Ovary (tissue), 9 donors: ENCODE results near the gene CDC42BPA. TPM values are rescaled to one million over a fixed set of nuclear protein-coding genes. Genes with fewer than 3 reads are reported as not detected.

Experiments
- DNase-seq, 5 donors: peaks; one replicate each; pipeline ENCODE4 v3.0.0-alpha.2; 2019 to 2020
- H3K27ac ChIP-seq, 2 donors: fragments of 200-600 bp; one replicate each; pipeline versions ENCODE4 v1.5.1 to v1.8.0; 2019 to 2022
- H3K27me3 ChIP-seq: fragments of 200-600 bp; one replicate; pipeline ENCODE4 v1.8.0; 2022
- H3K36me3 ChIP-seq: fragments of 200-600 bp; sonication (generic); one replicate; pipeline ENCODE4 v1.5.1; 2019
- H3K4me1 ChIP-seq: one replicate; pipeline ENCODE4 v1.8.1; 2013; ENCODE audit warnings: mild to moderate bottlenecking, moderate library complexity; ENCODE audit not compliant: insufficient read depth
- H3K4me3 ChIP-seq: fragments of 200-600 bp; sonication (generic); one replicate; pipeline ENCODE4 v1.5.1; 2017
- H3K9me3 ChIP-seq, 2 donors: fragments of 200-600 bp in 1 of 2; sonication (generic) in 1 of 2; one replicate each; pipeline versions ENCODE4 v1.5.1 to v1.8.1; 2013 to 2019; ENCODE audit warnings: mild to moderate bottlenecking in 1 of 2, moderate library complexity in 1 of 2
- EP300 ChIP-seq: sonication (generic); formaldehyde crosslinking; IDR thresholded peaks from one replicate; pipeline ENCODE4 v1.6.1; 2017; ENCODE audit warnings: antibody characterized with exemption
- POLR2A ChIP-seq: fragments of 450-650 bp; IDR thresholded peaks from one replicate; pipeline ENCODE4 v1.6.1; 2017; ENCODE audit warnings: antibody characterized with exemption, mild to moderate bottlenecking, moderate library complexity
- WGBS, 3 donors: extraction: QIAGEN DNeasy Blood & Tissue Kit in 1 of 3; methylation state at CpG; one replicate each; pipeline versions ENCODE4 v1.1.5 to v1.1.7; 2013 to 2017; 5-methylcytosine and 5-hydroxymethylcytosine counted together
- intact Hi-C, 4 donors: fragments of 100-400 bp; cut with DNase I; formaldehyde crosslinking; loops; one replicate each; pipeline versions ENCODE4 v1.11.0 to v1.15.1; 2022 to 2023
- polyA plus RNA-seq, 2 donors: library from polyadenylated mRNA; stranded (reverse); fragments of 200-250 nt in 1 of 2; fragments of 350-450 nt in 1 of 2; fragmentation: Illumina TruSeq in 1 of 2; extraction: RNeasy Lipid Tissue Mini Kit (QIAGEN cat#74804) in 1 of 2; gene quantifications; one replicate each; pipeline ENCODE4 v1.2.3, GENCODE V29; 2013 to 2014
- total RNA-seq, 7 donors: library from RNA; depleted of rRNA in 2 of 7; stranded (reverse); fragments of >200 nt in 2 of 7; fragmentation: NEBNext Ultra II Directional in 3 of 7; extraction: Animal tissue kit (Norgen Biotek cat#: 25700) in 3 of 7; gene quantifications; one replicate each; pipeline versions ENCODE4 v1.1.0 to v1.2.4, GENCODE V29; 2016 to 2023
- TF ChIP-seq, protein P1 (sequence below), 3 donors: fragments of 450-650 bp in 2 of 3; fragments of 200-600 bp in 1 of 3; IDR thresholded peaks; one replicate each; pipeline versions ENCODE4 v1.5.1 to v1.8.0; 2016 to 2022; ENCODE audit warnings: antibody characterized with exemption in 3 of 3, mild to moderate bottlenecking in 1 of 3
- donor health status: DM: no; HTN: no; CAD: no; lungs with moderate emphysema.
- donor health status: DM: no; HTN: no; CAD: no.
- donor health status: Bipolar disorder and iron deficiency.
- donor health status: DM: yes; HTN: yes; CAD: no.
- donor health status: DM: no; HTN: no; CAD: no.
- donor health status: DM: yes; HTN: yes; CAD: no.

Gene CDC42BPA
- total and polyA plus RNA-seq, 9 donors, result 11.1 to 56.2 (median 40.2) TPM

DNA sequence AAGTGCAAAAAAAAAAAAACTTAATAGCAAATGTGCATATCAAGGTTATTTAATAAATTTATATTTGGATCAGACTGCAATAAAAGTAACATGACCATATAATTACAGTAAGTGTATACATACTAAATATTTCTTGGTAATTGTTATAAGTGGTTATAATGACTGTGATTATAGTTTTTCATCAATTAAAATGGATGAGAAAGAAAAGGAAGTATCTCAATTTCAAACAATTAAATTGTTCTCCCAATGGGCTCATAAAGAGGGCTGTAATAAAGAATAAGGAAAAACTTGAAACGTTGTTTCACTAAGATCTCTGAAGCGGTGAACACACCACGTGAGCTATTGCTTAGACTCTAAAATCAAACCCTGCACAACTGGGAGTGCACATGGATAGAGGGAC is 104.1 kb downstream of the CDC42BPA start:
- WGBS, 3 donors, result 87 to 93% (median 92%) methylated on average over 3 of the region's 3 CpGs

DNA sequence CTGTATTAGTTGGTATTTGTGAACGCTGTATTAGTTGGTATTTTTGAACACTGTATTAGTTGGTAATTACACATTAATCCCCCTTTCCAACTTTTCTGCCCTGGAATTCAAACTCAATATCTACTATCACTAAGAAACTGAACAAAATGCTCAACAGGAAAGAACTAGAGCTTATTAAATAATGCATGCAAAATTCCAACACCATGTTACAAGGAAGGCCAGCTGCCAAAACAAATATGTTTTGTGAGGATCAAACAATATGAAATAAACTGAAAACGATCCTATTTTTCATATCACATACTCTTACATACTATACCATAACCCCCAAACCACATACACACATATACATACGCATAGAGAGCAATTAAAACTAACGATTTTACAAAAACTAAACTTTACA is 104.9 kb downstream of the CDC42BPA start:
- no peaks in the 10 kb centered on the region for H3K9me3 ChIP-seq
- no peak overlapping the region for H3K4me3 ChIP-seq
- H3K36me3 ChIP-seq, result no peaks in the 10 kb centered on the region
- TF ChIP-seq, protein P1, sequence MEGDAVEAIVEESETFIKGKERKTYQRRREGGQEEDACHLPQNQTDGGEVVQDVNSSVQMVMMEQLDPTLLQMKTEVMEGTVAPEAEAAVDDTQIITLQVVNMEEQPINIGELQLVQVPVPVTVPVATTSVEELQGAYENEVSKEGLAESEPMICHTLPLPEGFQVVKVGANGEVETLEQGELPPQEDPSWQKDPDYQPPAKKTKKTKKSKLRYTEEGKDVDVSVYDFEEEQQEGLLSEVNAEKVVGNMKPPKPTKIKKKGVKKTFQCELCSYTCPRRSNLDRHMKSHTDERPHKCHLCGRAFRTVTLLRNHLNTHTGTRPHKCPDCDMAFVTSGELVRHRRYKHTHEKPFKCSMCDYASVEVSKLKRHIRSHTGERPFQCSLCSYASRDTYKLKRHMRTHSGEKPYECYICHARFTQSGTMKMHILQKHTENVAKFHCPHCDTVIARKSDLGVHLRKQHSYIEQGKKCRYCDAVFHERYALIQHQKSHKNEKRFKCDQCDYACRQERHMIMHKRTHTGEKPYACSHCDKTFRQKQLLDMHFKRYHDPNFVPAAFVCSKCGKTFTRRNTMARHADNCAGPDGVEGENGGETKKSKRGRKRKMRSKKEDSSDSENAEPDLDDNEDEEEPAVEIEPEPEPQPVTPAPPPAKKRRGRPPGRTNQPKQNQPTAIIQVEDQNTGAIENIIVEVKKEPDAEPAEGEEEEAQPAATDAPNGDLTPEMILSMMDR (IDR thresholded peaks at IDR 0.05), result no peak
- no peak for TF ChIP-seq EP300
- no peak for TF ChIP-seq POLR2A
- no peaks in the 10 kb centered on the region for H3K4me1 ChIP-seq
- intact Hi-C loops, result no loop called here
- no peak for DNase-seq
- no peak overlapping the region for H3K27ac ChIP-seq
- WGBS, 3 donors, result 77 to 81% (median 80%) methylated on average over 4 of the region's 4 CpGs
- no peaks in the 10 kb centered on the region for H3K27me3 ChIP-seq

More for the DNA sequence above, 104.1 kb downstream of the CDC42BPA start:
- no peak overlapping the region for H3K4me3 ChIP-seq
- H3K36me3 ChIP-seq, result no peaks in the 10 kb centered on the region
- TF ChIP-seq EP300 (no peak), POLR2A (no peak)
- TF ChIP-seq, protein P1 (IDR thresholded peaks at IDR 0.05), result no peak
- no peaks in the 10 kb centered on the region for H3K4me1 ChIP-seq
- no peaks in the 10 kb centered on the region for H3K27me3 ChIP-seq
- DNase-seq, result no peak
- H3K9me3 ChIP-seq, result no peaks in the 10 kb centered on the region
- intact Hi-C loops, result no loop called here
- H3K27ac ChIP-seq, result no peak overlapping the region

DNA sequence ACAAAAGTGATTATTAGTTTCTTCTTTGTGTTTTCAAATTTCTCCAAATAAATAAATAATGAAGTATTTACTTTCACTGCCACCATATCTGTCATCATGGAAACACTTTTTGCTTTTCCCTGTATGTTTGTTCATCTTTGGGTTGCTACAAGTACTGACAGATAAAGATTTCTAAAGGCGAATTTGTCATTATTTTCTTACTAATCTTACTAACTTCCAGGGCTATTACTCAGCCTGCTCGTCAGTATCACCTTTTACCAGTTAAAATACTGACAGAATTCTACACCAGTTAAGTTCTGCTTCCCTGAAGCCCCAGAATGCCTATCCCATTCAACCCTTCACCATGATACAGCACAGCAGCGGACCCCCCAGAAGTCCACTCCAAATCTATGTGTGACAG is 106.1 kb downstream of the CDC42BPA start:
- Histone ChIP-seq H3K9me3 (no peaks in the 10 kb centered on the region), H3K36me3 (no peaks in the 10 kb centered on the region), H3K27me3 (no peaks in the 10 kb centered on the region), H3K4me3 (no peak overlapping the region), H3K4me1 (no peaks in the 10 kb centered on the region), H3K27ac (no peak overlapping the region)
- intact Hi-C loops, result no loop called here
- DNase-seq, result no peak
- 93 to 96% (median 93%) methylated on average over 3 of the region's 3 CpGs for WGBS, 3 donors
- TF ChIP-seq, protein P1 (IDR thresholded peaks at IDR 0.05), result no peak
- TF ChIP-seq EP300, result no peak
- no peak for TF ChIP-seq POLR2A

DNA sequence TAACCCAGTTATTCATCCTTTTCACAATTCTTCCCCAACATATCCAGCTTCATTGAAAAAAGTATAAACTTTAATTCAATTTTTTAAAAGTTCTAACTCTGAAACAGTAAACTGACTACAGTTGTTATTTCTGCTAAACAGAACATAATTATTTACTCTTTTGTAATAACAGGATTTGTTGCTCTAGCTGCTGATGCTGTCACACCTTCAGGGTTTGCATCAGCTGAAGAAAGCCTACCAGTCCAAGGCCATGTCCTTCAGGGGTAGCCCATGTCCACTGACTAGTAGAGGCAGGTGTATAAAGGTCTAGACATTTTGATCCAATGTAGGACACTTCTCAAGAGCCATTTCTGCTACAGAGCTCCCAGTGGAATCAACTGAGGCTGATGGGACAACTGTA is 107.7 kb downstream of the CDC42BPA start:
- intact Hi-C loops, result no loop called here
- TF ChIP-seq, protein P1 (IDR thresholded peaks at IDR 0.05), result no peak
- no peak for TF ChIP-seq EP300
- no peak for TF ChIP-seq POLR2A
- no peak overlapping the region for H3K4me3 ChIP-seq
- no peaks in the 10 kb centered on the region for H3K36me3 ChIP-seq
- H3K27me3 ChIP-seq, result no peaks in the 10 kb centered on the region
- no peaks in the 10 kb centered on the region for H3K4me1 ChIP-seq
- no peak for DNase-seq
- H3K27ac ChIP-seq, result no peak overlapping the region
- H3K9me3 ChIP-seq, result no peaks in the 10 kb centered on the region

DNA sequence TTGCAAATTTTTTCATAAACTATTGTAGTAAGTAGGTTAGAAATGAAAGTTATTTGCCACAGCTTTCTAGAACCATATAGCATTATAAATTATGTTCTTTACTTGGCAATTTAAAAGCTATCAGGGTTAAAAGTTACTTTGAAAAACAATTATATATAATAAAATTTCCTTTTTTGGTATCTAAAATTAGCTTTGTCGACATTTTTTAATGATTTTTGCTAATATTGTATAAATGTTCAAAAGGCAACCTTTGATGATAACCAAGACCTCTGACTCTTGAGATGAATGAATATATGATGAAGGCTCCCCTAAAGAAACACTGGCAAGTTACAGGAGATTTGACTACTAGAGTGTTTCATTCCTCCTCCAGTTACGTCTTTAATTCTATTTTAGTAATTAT is 121.2 kb downstream of the CDC42BPA start:
- H3K9me3 ChIP-seq, result no peaks in the 10 kb centered on the region
- DNase-seq, result no peak
- no peaks in the 10 kb centered on the region for H3K4me1 ChIP-seq
- H3K36me3 ChIP-seq, result no peaks in the 10 kb centered on the region
- no peaks in the 10 kb centered on the region for H3K27me3 ChIP-seq
- H3K27ac ChIP-seq, result no peak overlapping the region
- intact Hi-C loops, result no loop called here
- WGBS, 3 donors, result 89 to 95% (median 94%) methylated on average over 2 of the region's 2 CpGs
- TF ChIP-seq EP300, result no peak
- TF ChIP-seq, protein P1 (IDR thresholded peaks at IDR 0.05), result no peak
- no peak for TF ChIP-seq POLR2A
- no peak overlapping the region for H3K4me3 ChIP-seq
